DMS153 treated with DMSO at 0.1 percent for 48 hours (cell line): Measurements from ENCODE around the gene NDEL1.

ENCODE experiments used
- DNase-seq: peaks from one replicate; lab custom pipeline; 2025; ENCODE audit not compliant: unreplicated experiment; lab: John Stamatoyannopoulos, UW

NDEL1 gene

GRCh38 chr17:8453326-8453725 is 17.6 kb downstream of the NDEL1 start:
- no peak for DNase-seq

GRCh38 chr17:8455665-8456209 is 20.1 kb downstream of the NDEL1 start:
- DNase-seq, result no peak

- no peak for DNase-seq
These were observed 22.4 kb downstream of the NDEL1 start for GRCh38 chr17:8458128-8458527.

- no peak for DNase-seq
These were observed 23.4 kb downstream of the NDEL1 start for GRCh38 chr17:8459107-8459506.

- DNase-seq, result no peak
These were observed 24.1 kb downstream of the NDEL1 start for GRCh38 chr17:8459831-8460230.

GRCh38 chr17:8462564-8462963 is 26.9 kb downstream of the NDEL1 start:
- DNase-seq, result no peak

- no peak for DNase-seq
These were observed 27.4 kb downstream of the NDEL1 start for GRCh38 chr17:8463099-8463498.

- no peak for DNase-seq
These were observed 29.3 kb downstream of the NDEL1 start for GRCh38 chr17:8464941-8465340.

- no peak for DNase-seq
These were observed 29.7 kb downstream of the NDEL1 start for GRCh38 chr17:8465356-8465755.

- no peak for DNase-seq
These were observed 30.1 kb downstream of the NDEL1 start for GRCh38 chr17:8465759-8466158.

- no peak for DNase-seq
These were observed 30.8 kb downstream of the NDEL1 start for GRCh38 chr17:8466456-8466855.

GRCh38 chr17:8466873-8467272 is 31.2 kb downstream of the NDEL1 start:
- no peak for DNase-seq

- no peak for DNase-seq
These were observed 31.8 kb downstream of the NDEL1 start for GRCh38 chr17:8467527-8467926.

GRCh38 chr17:8468127-8468526 is 32.4 kb downstream of the NDEL1 start:
- DNase-seq, result no peak

GRCh38 chr17:8468980-8469379 is 33.3 kb downstream of the NDEL1 start:
- DNase-seq, result no peak

- DNase-seq, result no peak
These were observed 34.3 kb downstream of the NDEL1 start for GRCh38 chr17:8469964-8470363.

- DNase-seq, result no peak
These were observed 34.9 kb downstream of the NDEL1 start for GRCh38 chr17:8470447-8471047.

GRCh38 chr17:8472663-8473062 is 37.0 kb downstream of the NDEL1 start:
- DNase-seq, result no peak

- no peak for DNase-seq
These were observed 37.9 kb downstream of the NDEL1 start for GRCh38 chr17:8473451-8474192.

GRCh38 chr17:8474826-8475225 is 39.1 kb downstream of the NDEL1 start:
- DNase-seq, result no peak

GRCh38 chr17:8475227-8475626 is 39.5 kb downstream of the NDEL1 start:
- DNase-seq, result no peak

- DNase-seq, result no peak
These were observed 40.1 kb downstream of the NDEL1 start for GRCh38 chr17:8475781-8476180.

GRCh38 chr17:8476741-8477140 is 41.1 kb downstream of the NDEL1 start:
- no peak for DNase-seq
